ENCODE measurements around the gene TTLL5. TPM values are rescaled to one million over a fixed set of nuclear protein-coding genes. Genes with fewer than 3 reads are reported as not detected.
A peak's percentile ranks its signal among the peaks of the same experiment; 100 is the strongest.

Gene TTLL5
- total RNA-seq, 1 experiment from 2014 or later: 35.5 TPM

DNA sequence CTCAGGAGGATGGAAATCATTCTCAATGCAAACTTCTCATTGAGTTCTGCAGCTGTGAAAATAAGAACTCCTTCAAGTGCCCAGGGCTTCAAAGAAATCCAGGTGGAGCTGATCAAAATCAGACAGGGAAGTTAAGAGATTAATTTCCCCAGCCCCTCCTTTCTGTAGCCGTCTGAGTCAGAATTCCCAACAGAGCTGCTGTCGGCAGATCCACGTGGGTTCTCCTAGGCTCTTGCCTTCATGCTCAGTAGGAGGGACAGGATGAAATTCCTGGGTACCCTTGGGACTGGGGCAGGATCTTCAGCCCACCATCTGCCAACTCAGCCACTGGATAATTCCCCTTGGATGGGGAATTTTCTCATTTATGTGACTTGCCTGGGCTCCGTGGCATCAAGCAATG lies 307.4 kb downstream of the TTLL5 start:
- DNase-seq (ENCODE audit: low read depth): no peak

GRCh38 chr14:75969126-75969525 lies 308.1 kb downstream of the TTLL5 start:
- no peak for DNase-seq (ENCODE audit: low read depth)

DNA sequence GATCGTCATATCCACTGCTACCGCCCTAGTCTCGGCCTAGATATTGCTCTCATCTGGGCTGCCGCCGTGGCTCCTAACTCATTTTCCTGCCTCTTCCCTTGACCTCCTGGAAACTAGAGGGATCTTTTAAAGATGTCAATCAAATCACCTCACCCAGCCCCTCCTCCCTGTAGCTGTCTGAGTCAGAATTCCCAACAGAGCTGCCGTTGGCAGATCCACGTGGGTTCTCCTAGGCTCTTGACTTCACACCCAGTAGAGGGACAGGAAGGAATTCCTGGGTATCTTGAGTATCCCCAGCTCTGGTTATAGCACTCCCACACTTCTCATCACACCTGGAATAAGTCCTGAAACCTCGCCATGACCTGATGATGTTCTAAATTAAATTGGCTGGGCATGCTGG lies 308.8 kb downstream of the TTLL5 start:
- DNase-seq (ENCODE audit: low read depth): peak; percentile 32

- DNase-seq (ENCODE audit: low read depth): no peak
Observed at GRCh38 chr14:75970989-75971388, 309.9 kb downstream of the TTLL5 start.

GRCh38 chr14:75971509-75971908 lies 310.5 kb downstream of the TTLL5 start:
- DNase-seq (ENCODE audit: low read depth): no peak

DNA sequence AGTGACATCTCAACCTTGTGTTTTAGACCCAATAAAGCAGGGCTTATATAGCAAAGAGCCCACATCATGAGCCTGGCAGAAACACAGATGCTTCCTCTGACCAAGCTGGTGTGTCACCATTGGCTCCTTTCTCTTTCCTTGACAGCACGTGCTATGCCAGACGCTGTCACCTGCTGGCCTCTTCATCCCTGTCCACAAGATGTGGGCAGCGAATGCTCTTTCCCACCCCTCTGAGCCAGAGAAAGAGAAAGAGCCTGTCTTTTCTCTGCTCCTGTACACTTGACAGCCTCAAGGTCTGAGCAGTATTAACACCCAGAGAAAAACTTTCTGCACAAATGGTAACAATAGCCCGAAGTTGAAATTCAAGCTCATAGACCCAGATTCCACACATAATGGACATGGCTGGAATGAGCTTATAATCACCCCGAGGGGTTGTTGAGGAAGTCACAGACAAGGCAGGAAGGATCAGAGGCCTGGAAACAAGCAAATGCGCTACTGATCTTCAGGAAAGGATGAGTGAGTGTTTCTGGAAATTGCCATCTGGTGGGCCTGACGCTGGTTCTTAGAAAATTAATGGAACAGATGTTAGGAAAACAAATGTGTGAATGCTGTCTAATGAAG lies 311.9 kb downstream of the TTLL5 start:
- DNase-seq (ENCODE audit: low read depth): no peak

DNA sequence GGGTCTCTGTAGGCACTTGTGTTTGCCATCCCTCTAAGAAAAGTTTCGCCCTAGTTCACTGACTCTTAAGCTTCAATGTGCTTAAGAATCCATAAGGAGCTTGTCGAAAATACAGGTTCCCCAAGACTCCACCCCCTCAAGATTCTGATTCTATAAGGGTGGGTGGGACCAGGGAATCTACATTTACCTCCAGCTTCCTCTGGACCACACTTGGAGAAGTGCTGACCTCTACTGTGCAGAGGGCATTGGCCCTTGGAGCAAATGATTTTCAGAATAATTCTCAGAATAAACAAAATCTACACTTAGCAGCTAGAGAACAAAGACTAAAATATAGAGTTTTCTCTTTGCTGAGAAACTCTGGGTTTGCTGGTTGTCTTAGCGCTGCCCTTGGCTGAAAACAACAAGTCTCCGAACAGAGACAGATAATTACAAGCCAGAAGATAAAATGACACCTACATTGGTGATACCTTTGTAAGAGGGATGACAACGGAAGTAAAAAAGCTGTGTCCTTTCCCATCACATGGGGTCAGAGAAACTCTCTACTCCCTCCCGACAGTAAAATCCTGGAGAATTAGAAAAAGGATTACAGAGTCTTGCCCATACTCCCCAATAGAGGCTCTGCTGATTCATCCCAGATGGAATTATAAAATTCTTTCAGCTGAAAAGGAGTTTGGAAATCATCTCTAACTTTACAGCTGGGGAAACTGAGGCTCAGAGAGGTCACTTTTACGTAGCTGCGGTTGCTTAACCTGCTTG lies 316.0 kb downstream of the TTLL5 start:
- DNase-seq (ENCODE audit: low read depth): no peak

DNA sequence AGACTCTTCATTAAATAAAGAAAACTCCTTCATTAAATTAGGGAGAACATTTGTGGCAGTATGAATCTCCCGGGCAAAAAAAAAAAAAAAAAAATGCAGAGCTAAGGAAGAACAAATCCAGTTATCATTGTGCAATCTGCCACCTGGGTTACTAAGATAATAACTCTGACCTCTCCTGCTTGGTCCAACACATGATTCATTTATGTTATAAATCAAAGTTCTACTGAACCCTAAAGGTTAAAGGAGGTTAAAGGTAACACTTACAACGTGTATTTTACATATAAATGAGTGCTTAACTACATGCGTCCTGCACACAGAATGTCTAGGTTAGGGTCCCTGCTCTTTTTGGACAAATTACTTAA lies 316.5 kb downstream of the TTLL5 start:
- DNase-seq (ENCODE audit: low read depth): no peak

GRCh38 chr14:75978249-75978731 lies 317.2 kb downstream of the TTLL5 start:
- DNase-seq (ENCODE audit: low read depth): no peak

- DNase-seq (ENCODE audit: low read depth): peak; percentile 63
Observed at GRCh38 chr14:75979071-75979571, 318.1 kb downstream of the TTLL5 start.

DNA sequence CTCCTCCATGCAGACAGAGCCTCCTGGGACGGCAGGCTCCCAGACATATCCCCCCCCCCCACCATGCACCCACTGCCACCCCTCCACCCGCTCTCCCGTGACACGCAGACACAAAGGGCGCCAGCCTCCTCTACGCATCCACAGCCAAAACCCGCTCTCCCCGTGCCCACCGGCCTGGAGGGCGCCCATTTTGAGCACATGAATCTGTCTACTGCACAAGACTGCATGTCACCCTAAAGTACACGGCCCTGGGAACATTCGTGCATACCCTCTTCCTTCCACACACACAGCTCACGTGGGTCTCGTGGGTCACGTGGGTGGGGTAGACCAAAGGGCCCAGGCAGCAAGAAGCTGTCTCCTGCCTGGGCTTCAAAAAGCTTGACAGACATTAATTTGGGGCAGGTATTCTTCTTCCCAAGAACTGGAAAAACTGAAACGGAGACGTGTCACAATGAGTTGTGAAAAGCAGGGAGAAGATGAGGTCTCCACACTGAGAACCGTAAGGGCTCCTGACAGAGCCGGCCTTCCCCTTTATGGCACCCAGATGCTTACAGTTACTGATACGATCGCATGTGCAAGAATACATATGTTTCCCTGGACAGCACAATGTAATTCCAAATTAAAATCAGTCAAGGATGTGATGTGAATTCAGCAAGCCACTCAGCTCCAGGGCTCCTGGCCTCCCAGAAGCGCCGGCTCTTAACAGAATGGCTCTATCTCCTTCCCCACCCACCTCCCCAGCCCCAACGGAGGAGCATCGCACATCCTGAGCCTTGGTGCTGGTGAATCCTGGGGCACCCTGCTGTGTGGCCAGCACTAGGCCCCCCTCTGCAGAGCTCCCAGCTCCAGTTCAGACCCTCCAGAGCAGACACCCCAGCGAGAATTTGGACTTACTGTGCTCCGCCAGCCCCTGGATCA lies 318.9 kb downstream of the TTLL5 start:
- no peak for DNase-seq (ENCODE audit: low read depth)

DNA sequence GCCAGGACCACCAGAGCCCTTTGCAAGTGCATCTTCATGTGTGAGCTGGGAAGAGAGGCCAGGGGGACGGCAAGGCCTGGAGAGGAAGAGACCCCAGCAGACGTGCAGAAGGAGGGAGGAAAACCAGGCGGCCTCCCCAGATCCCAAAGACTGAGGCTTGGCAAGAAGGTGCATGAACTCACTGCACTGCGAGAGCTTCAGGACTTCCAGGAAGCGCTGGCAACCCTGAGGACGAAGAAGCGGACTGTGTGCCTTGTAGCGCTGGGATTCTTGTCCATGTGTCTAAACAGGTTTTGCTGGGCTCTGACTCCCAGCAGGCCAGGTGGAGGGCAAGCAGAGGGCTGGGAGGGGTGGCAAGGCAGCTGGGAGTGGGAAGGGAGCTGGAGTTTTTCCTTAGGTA lies 319.8 kb downstream of the TTLL5 start:
- DNase-seq (ENCODE audit: low read depth): peak; percentile 23

DNA sequence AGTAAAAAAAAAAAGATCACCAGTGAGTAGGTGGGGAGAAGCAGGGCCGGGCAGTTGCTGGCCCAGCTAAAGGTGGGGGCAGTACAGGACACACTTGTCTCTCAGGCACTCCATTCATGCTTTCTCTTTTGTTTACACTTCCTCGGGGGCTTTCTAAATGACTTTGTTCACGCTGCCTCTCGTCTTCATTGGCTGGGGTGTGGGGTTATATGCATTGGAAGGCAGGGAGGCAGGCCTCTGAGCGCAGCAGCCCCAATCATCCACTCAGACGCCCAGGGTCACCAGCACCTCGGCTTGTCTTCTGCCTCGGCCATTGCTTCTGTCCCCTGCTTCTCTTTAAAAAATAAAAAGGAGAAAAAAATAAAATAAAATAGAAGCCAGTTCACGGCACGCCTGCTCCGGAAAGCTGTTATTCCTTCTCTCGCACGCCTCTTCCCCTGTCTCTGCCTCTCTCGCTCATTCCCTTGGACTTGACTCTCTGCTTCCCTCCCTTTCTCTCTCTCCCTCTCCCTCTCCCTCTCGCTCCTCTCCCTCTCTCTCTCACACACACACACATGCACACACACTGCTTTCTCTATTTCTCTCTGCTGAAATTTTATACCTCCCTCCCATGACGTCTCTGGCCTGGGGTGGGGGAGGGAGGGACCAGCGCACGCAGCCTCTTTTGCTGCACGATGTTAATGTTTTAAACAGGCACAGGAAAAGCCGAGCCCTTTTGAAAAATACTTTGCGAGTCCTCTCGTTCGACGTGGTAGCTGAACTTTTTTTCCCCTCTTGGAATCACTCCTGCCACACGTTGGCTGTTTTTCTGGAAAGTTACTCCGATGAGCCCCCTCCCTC lies 320.6 kb downstream of the TTLL5 start, which contains the start of gene TGFB3:
Gene TGFB3, minus strand, starts transcription at position 570 of the 840 bp plus-strand sequence. CDS start 1,102 bp downstream, outside the sequence.
- DNase-seq (ENCODE audit: low read depth): peak; percentile 83

DNA sequence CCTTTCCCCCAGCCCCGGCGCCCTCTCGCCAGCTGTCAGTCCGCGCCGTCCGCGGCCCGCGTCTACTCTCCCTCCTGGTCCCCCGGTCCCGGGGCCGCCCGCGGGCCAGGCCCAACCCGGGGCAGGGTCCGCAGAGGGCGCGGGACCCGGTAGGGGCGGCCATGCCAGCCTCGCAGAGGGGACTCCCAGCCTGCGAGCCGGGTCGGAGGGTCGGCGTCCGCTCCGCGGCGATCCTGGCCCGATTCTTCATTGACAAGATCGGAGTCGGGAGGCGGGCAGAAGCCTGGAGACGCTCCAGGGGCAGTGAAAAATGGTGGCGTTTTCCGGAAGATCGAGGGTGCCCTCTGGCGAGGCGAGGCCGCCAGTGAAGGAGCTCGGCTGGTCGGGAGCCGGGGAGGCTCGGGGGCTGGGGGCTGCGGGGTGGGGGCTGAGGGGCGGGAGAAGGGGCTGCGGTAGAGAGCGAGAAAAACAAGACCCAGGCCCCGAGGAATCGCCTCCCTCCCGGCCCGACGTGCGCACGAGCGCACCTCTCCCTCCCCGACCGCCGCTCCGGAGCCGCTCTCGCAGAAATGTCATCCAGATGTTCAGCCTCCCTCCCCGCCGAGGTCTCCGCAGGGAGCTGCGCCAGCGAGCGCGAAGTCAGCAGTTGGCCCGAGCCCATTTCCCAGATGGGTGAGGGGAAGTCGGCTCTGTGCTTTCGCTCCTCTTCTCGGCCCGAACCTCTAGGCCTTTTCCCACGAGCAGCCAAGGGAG lies 321.4 kb downstream of the TTLL5 start:
- peak; percentile 85 for DNase-seq (ENCODE audit: low read depth)

- DNase-seq (ENCODE audit: low read depth): no peak
Observed at GRCh38 chr14:75983019-75983358, 321.9 kb downstream of the TTLL5 start.

GRCh38 chr14:75984674-75985073 lies 323.6 kb downstream of the TTLL5 start:
- no peak for DNase-seq (ENCODE audit: low read depth)

- peak; percentile 89 for DNase-seq (ENCODE audit: low read depth)
Observed at GRCh38 chr14:75985618-75986438, 324.8 kb downstream of the TTLL5 start, which contains the start of gene IFT43. Gene IFT43, plus strand, starts transcription at chr14:75985763. Its CDS starts 24 bp downstream, at chr14:75985787.

DNA sequence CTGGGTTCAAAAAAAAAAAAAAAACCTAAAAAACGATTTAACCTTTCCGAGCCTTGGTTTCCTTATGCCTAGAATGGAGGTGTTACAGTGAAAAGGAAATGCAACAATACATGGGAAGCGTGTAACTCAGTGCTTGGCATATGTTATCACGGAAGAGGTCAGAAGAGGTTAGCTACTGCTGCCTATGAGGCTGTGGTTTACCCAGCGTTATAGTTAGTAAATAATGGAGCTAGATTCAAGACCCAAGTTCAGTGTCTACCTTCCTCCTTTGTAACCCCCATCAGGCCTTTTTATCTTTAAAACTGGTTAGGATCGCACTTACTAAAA lies 325.4 kb downstream of the TTLL5 start:
- no peak for DNase-seq (ENCODE audit: low read depth)

DNA sequence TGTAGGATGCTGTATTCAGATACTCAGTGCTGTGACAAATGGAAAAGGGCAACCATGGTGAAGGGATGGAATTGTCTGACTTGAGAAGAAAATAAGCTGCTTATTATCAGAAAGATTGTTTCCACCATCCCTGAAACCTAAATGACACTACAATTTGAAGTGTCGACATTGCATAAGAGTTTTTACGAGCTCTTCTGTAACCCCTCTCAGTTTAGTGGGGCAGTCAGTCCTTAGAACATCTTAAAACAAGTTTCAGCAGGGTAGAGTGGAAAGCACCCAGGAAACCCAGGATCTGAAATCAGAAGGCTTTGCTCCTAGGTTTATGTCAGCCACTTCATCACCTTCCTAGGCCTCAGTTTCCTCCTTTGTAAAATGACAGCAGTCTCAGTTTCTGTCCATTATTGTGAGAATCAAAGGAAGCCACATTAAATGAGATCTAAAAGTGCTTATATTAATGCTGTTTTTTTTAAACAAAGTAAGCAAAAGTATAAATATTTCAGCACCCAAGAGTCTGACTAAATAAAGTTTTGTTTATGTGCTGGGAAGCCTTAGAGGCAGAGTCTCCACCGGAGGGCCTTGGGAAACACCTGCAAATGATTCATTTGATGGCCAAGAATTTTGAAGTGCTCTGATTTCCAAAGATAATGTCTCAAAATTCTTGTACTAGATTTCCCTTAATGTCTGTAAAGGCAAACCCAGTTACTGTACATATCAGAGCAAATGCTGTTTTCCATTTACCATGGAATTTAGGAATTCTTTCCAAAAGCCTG lies 326.3 kb downstream of the TTLL5 start:
- no peak for DNase-seq (ENCODE audit: low read depth)

All from Daoy (cell line).